HEK293 (cell line): Measurements from ENCODE around the gene FOSB.
A peak's percentile ranks its signal among the peaks of the same experiment; 100 is the strongest.

ENCODE experiments used
- CTCF ChIA-PET: fragments of 350-600 bp; formaldehyde crosslinking; extraction: SDS; loops from one replicate; lab custom pipeline; 2021; ENCODE audit warnings: antibody characterized with exemption; lab: Yijun Ruan, JAX
- POLR2A ChIA-PET: fragments of 300-600 bp; formaldehyde crosslinking; extraction: SDS; loops from one replicate; lab custom pipeline; 2020; ENCODE audit warnings: antibody characterized with exemption, inconsistent platforms; lab: Yijun Ruan, JAX
- H3K27ac ChIP-seq: fragments of 200-500 bp; sonication (Bioruptor generic); 2 replicates; pipeline ENCODE4 v1.5.1; 2014; ENCODE audit warnings: low read depth, low read length, control low read depth, inconsistent platforms; ENCODE audit errors: extremely low read depth
- H3K36me3 ChIP-seq, 2 experiments: fragments of 200-500 bp in 1 of 2; sonication (Bioruptor generic) in 1 of 2; 1 replicate in 1 of 2; 2 replicates in 1 of 2; pipeline ENCODE4 v1.5.1; 2014 to 2017; ENCODE audit warnings: inconsistent platforms in 2 of 2, low read length in 2 of 2; ENCODE audit not compliant: control insufficient read depth in 2 of 2, insufficient read depth in 1 of 2
- H3K4me1 ChIP-seq: fragments of 200-500 bp; sonication (Bioruptor generic); 2 replicates; pipeline ENCODE4 v1.5.1; 2014; ENCODE audit warnings: mild to moderate bottlenecking, low read length, inconsistent platforms; ENCODE audit not compliant: control insufficient read depth, insufficient read depth
- H3K4me3 ChIP-seq: 2 replicates; pipeline ENCODE4 v1.5.1; 2011; ENCODE audit warnings: low read depth, mild to moderate bottlenecking, control low read depth, low read length, moderate library complexity
- H3K9me3 ChIP-seq: fragments of 200-500 bp; sonication (Bioruptor generic); 2 replicates; pipeline ENCODE4 v1.5.1; 2014; ENCODE audit warnings: low read depth, low read length, inconsistent platforms; ENCODE audit not compliant: control insufficient read depth, insufficient read depth
- IKZF3 ChIP-seq: fragments of 450-650 bp; IDR thresholded peaks from 2 replicates; pipeline ENCODE4 v1.5.0; 2018; ENCODE audit warnings: missing biosample characterization, mild to moderate bottlenecking, missing genetic modification characterization, moderate library complexity
- PATZ1 ChIP-seq: fragments of 450-650 bp; formaldehyde crosslinking; IDR thresholded peaks from 2 replicates; pipeline ENCODE4 v1.5.1; 2016; ENCODE audit warnings: missing biosample characterization, missing genetic modification characterization
- SCRT1 ChIP-seq: fragments of 450-650 bp; formaldehyde crosslinking; IDR thresholded peaks from 2 replicates; pipeline ENCODE4 v1.5.1; 2016; ENCODE audit warnings: missing biosample characterization, missing genetic modification characterization, borderline replicate concordance
- SETDB1 ChIP-seq: IDR thresholded peaks from one replicate; pipeline ENCODE4 v1.6.1; 2017; ENCODE audit warnings: mild to moderate bottlenecking, low read length, moderate library complexity, mixed read lengths; ENCODE audit not compliant: insufficient read length
- ZBTB1 ChIP-seq: fragments of 450-650 bp; formaldehyde crosslinking; IDR thresholded peaks from 2 replicates; pipeline ENCODE4 v1.5.1; 2016; ENCODE audit warnings: missing biosample characterization, missing genetic modification characterization
- ZBTB17 ChIP-seq: fragments of 450-650 bp; formaldehyde crosslinking; IDR thresholded peaks from 2 replicates; pipeline ENCODE4 v1.5.1; 2016; ENCODE audit warnings: missing biosample characterization, missing genetic modification characterization
- ZNF10 ChIP-seq: fragments of 450-650 bp; formaldehyde crosslinking; IDR thresholded peaks from 2 replicates; pipeline ENCODE4 v1.5.1; 2017; ENCODE audit warnings: missing biosample characterization, missing genetic modification characterization
- ZNF184 ChIP-seq: fragments of 450-650 bp; IDR thresholded peaks from 2 replicates; pipeline ENCODE4 v1.5.1; 2018; ENCODE audit warnings: missing biosample characterization, mild to moderate bottlenecking, missing genetic modification characterization
- ZNF2 ChIP-seq: fragments of 450-650 bp; formaldehyde crosslinking; IDR thresholded peaks from 2 replicates; pipeline ENCODE4 v1.5.1; 2016; ENCODE audit warnings: missing biosample characterization, missing genetic modification characterization
- ZNF274 ChIP-seq, 2 experiments: fragments of 200-500 bp in 1 of 2; fragments of 450-650 bp in 1 of 2; sonication (Bioruptor generic) in 1 of 2; formaldehyde crosslinking in 1 of 2; IDR thresholded peaks; 2 replicates each; pipeline versions ENCODE4 v1.5.1 to v1.6.1; 2014 to 2016; ENCODE audit warnings: borderline replicate concordance in 1 of 2, inconsistent platforms in 1 of 2, low read length in 1 of 2, missing biosample characterization in 1 of 2, missing genetic modification characterization in 1 of 2
- ZNF324 ChIP-seq: fragments of 450-650 bp; formaldehyde crosslinking; IDR thresholded peaks from 2 replicates; pipeline ENCODE4 v1.5.1; 2016; ENCODE audit warnings: missing biosample characterization, missing genetic modification characterization
- ZNF335 ChIP-seq: fragments of 450-650 bp; formaldehyde crosslinking; conservative IDR thresholded peaks from 2 replicates; pipeline ENCODE4 v1.5.1; 2016; ENCODE audit warnings: missing biosample characterization, missing genetic modification characterization
- ZNF341 ChIP-seq: fragments of 450-650 bp; formaldehyde crosslinking; IDR thresholded peaks from 2 replicates; pipeline ENCODE4; 2016; ENCODE audit warnings: low read depth, missing biosample characterization, missing genetic modification characterization
- ZNF510 ChIP-seq: fragments of 450-650 bp; formaldehyde crosslinking; IDR thresholded peaks from 2 replicates; pipeline ENCODE4 v1.5.1; 2018; ENCODE audit warnings: mild to moderate bottlenecking, missing genetic modification characterization, missing biosample characterization; ENCODE audit not compliant: insufficient replicate concordance
- ZNF560 ChIP-seq: fragments of 450-650 bp; formaldehyde crosslinking; IDR thresholded peaks from 2 replicates; pipeline ENCODE4 v1.5.1; 2017; ENCODE audit warnings: missing biosample characterization, missing genetic modification characterization, borderline replicate concordance
- ZNF600 ChIP-seq: fragments of 450-650 bp; formaldehyde crosslinking; IDR thresholded peaks from 2 replicates; pipeline ENCODE4 v1.5.1; 2016; ENCODE audit warnings: missing biosample characterization, missing genetic modification characterization
- ZNF777 ChIP-seq: fragments of 450-650 bp; formaldehyde crosslinking; IDR thresholded peaks from 2 replicates; pipeline ENCODE4 v1.5.1; 2017; ENCODE audit warnings: missing biosample characterization, missing genetic modification characterization, borderline replicate concordance
- ZNF837 ChIP-seq: fragments of 450-650 bp; formaldehyde crosslinking; IDR thresholded peaks from 2 replicates; pipeline ENCODE4 v1.5.1; 2016; ENCODE audit warnings: missing biosample characterization, missing genetic modification characterization
- ZNF843 ChIP-seq: fragments of 450-650 bp; formaldehyde crosslinking; IDR thresholded peaks from 2 replicates; pipeline ENCODE4 v1.5.1; 2016; ENCODE audit warnings: missing biosample characterization, missing genetic modification characterization
- ZSCAN16 ChIP-seq: fragments of 450-650 bp; formaldehyde crosslinking; IDR thresholded peaks from 2 replicates; pipeline ENCODE4 v1.5.1; 2016; ENCODE audit warnings: missing biosample characterization, missing genetic modification characterization
- TF ChIP-seq, protein P1 (sequence below): fragments of 450-650 bp; IDR thresholded peaks from 2 replicates; pipeline ENCODE4 v1.5.1; 2018; ENCODE audit warnings: missing biosample characterization, mild to moderate bottlenecking, missing genetic modification characterization
- TF ChIP-seq, protein P2 (sequence below): fragments of 450-650 bp; formaldehyde crosslinking; IDR thresholded peaks from 2 replicates; pipeline ENCODE4 v1.5.1; 2016; ENCODE audit warnings: missing biosample characterization, missing genetic modification characterization
- TF ChIP-seq, protein P3 (sequence below): fragments of 450-650 bp; formaldehyde crosslinking; conservative IDR thresholded peaks from 2 replicates; pipeline ENCODE4 v1.5.1; 2016; ENCODE audit warnings: low read depth, missing biosample characterization, missing genetic modification characterization
- TF ChIP-seq, protein P4 (sequence below): fragments of 450-650 bp; formaldehyde crosslinking; IDR thresholded peaks from 2 replicates; pipeline ENCODE4 v1.5.1; 2016; ENCODE audit warnings: missing biosample characterization, missing genetic modification characterization, borderline replicate concordance

Gene FOSB

DNA sequence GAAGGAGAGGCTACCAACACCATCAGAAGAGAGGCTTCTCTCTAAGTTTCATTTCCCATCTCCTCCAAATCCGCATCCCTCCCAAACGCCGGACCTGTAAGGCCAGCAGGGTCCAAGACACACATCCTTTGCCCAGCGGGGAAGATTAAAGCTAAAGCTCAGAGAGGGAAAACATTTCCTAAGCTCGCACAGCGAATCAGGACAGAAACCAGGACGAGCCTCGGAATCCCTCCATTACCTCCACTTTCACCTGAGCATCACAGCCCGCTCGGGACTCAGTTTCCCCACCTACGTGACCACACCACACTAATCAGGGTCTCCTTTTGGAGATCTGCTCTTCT, 711 bp upstream of the FOSB start:
- Histone ChIP-seq H3K4me1 (peaks cover 5% of the 10 kb centered on the region; the same call in 1 of the 2 replicates), H3K27ac (no peak overlapping the region), H3K36me3 (no peaks in the 10 kb centered on the region), H3K9me3 (no peaks in the 10 kb centered on the region), H3K4me3 (peak overlapping the region; percentile 38)
- ChIA-PET CTCF (interaction anchor here (0.6 to 7.6 kb wide), 9 partner anchors 11 to 296 kb away, joined by 3 to 86 read pairs (median 3); partner anchors contain the start of gene GIPR), POLR2A (interaction anchor here (1.0 to 3.1 kb wide), 11 partner anchors 9 to 202 kb away, joined by 3 to 52 read pairs (median 6); no protein-coding TSS in a partner anchor)
- no peak for TF ChIP-seq ZNF843
- TF ChIP-seq ZNF10 (tag by site-specific recombination): peak; percentile 80
- no peak for TF ChIP-seq SETDB1
- TF ChIP-seq ZNF560 (tag by site-specific recombination): no peak
- TF ChIP-seq, protein P1, sequence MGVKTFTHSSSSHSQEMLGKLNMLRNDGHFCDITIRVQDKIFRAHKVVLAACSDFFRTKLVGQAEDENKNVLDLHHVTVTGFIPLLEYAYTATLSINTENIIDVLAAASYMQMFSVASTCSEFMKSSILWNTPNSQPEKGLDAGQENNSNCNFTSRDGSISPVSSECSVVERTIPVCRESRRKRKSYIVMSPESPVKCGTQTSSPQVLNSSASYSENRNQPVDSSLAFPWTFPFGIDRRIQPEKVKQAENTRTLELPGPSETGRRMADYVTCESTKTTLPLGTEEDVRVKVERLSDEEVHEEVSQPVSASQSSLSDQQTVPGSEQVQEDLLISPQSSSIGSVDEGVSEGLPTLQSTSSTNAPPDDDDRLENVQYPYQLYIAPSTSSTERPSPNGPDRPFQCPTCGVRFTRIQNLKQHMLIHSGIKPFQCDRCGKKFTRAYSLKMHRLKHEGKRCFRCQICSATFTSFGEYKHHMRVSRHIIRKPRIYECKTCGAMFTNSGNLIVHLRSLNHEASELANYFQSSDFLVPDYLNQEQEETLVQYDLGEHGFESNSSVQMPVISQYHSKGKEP: no peak
- TF ChIP-seq, protein P2, sequence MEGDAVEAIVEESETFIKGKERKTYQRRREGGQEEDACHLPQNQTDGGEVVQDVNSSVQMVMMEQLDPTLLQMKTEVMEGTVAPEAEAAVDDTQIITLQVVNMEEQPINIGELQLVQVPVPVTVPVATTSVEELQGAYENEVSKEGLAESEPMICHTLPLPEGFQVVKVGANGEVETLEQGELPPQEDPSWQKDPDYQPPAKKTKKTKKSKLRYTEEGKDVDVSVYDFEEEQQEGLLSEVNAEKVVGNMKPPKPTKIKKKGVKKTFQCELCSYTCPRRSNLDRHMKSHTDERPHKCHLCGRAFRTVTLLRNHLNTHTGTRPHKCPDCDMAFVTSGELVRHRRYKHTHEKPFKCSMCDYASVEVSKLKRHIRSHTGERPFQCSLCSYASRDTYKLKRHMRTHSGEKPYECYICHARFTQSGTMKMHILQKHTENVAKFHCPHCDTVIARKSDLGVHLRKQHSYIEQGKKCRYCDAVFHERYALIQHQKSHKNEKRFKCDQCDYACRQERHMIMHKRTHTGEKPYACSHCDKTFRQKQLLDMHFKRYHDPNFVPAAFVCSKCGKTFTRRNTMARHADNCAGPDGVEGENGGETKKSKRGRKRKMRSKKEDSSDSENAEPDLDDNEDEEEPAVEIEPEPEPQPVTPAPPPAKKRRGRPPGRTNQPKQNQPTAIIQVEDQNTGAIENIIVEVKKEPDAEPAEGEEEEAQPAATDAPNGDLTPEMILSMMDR (tag by site-specific recombination): peak; percentile 49
- TF ChIP-seq ZNF510 (tag by site-specific recombination): no peak
- TF ChIP-seq ZNF600 (tag by site-specific recombination): 0 out of 2 replicates have a peak, but pooled peaks have one; percentile 11
- peak; percentile 23; the same call in 1 of the 2 replicates for TF ChIP-seq ZBTB17 (tag by site-specific recombination)
- peak; percentile 85 for TF ChIP-seq ZNF335
- TF ChIP-seq ZNF837 (tag by site-specific recombination): no peak
- TF ChIP-seq SCRT1 (tag by site-specific recombination): no peak
- TF ChIP-seq, protein P3, sequence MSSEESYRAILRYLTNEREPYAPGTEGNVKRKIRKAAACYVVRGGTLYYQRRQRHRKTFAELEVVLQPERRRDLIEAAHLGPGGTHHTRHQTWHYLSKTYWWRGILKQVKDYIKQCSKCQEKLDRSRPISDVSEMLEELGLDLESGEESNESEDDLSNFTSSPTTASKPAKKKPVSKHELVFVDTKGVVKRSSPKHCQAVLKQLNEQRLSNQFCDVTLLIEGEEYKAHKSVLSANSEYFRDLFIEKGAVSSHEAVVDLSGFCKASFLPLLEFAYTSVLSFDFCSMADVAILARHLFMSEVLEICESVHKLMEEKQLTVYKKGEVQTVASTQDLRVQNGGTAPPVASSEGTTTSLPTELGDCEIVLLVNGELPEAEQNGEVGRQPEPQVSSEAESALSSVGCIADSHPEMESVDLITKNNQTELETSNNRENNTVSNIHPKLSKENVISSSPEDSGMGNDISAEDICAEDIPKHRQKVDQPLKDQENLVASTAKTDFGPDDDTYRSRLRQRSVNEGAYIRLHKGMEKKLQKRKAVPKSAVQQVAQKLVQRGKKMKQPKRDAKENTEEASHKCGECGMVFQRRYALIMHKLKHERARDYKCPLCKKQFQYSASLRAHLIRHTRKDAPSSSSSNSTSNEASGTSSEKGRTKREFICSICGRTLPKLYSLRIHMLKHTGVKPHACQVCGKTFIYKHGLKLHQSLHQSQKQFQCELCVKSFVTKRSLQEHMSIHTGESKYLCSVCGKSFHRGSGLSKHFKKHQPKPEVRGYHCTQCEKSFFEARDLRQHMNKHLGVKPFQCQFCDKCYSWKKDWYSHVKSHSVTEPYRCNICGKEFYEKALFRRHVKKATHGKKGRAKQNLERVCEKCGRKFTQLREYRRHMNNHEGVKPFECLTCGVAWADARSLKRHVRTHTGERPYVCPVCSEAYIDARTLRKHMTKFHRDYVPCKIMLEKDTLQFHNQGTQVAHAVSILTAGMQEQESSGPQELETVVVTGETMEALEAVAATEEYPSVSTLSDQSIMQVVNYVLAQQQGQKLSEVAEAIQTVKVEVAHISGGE (tag by site-specific recombination): peak; percentile 41; the same call in 1 of the 2 replicates
- no peak for TF ChIP-seq ZBTB1 (tag by site-specific recombination)
- no peak for TF ChIP-seq ZNF341 (tag by site-specific recombination)
- TF ChIP-seq ZNF2: no peak
- no peak for TF ChIP-seq ZNF324 (tag by site-specific recombination)

DNA sequence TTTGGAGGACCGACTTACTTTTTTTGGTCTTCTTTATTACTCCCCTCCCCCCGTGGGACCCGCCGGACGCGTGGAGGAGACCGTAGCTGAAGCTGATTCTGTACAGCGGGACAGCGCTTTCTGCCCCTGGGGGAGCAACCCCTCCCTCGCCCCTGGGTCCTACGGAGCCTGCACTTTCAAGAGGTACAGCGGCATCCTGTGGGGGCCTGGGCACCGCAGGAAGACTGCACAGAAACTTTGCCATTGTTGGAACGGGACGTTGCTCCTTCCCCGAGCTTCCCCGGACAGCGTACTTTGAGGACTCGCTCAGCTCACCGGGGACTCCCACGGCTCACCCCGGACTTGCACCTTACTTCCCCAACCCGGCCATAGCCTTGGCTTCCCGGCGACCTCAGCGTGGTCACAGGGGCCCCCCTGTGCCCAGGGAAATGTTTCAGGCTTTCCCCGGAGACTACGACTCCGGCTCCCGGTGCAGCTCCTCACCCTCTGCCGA, 409 bp downstream of the FOSB start:
- CTCF ChIA-PET: interaction anchor here (0.5 to 7.6 kb wide), 12 partner anchors 10 to 174 kb away, joined by 3 to 86 read pairs (median 4); no protein-coding TSS in a partner anchor
- H3K36me3 ChIP-seq: no peaks in the 10 kb centered on the region
- no peaks in the 10 kb centered on the region for H3K9me3 ChIP-seq
- no peak overlapping the region for H3K27ac ChIP-seq
- POLR2A ChIA-PET: interaction anchor here (0.6 to 3.1 kb wide), 16 partner anchors 10 to 201 kb away, joined by 3 to 52 read pairs (median 4); no protein-coding TSS in a partner anchor
- peaks cover 5% of the 10 kb centered on the region; the same call in 1 of the 2 replicates for H3K4me1 ChIP-seq
- peak overlapping the region; percentile 65 for H3K4me3 ChIP-seq
- TF ChIP-seq ZSCAN16 (tag by site-specific recombination): no peak
- no peak for TF ChIP-seq ZNF777 (tag by site-specific recombination)
- TF ChIP-seq ZBTB17 (tag by site-specific recombination): no peak
- 0 out of 2 replicates have a peak, but pooled peaks have one; percentile 10 for TF ChIP-seq ZNF184 (tag by site-specific recombination)
- TF ChIP-seq IKZF3 (tag by site-specific recombination): no peak
- TF ChIP-seq PATZ1 (tag by site-specific recombination): peak; percentile 67
- TF ChIP-seq, protein P4, sequence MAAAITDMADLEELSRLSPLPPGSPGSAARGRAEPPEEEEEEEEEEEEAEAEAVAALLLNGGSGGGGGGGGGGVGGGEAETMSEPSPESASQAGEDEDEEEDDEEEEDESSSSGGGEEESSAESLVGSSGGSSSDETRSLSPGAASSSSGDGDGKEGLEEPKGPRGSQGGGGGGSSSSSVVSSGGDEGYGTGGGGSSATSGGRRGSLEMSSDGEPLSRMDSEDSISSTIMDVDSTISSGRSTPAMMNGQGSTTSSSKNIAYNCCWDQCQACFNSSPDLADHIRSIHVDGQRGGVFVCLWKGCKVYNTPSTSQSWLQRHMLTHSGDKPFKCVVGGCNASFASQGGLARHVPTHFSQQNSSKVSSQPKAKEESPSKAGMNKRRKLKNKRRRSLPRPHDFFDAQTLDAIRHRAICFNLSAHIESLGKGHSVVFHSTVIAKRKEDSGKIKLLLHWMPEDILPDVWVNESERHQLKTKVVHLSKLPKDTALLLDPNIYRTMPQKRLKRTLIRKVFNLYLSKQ (tag by site-specific recombination): no peak
- TF ChIP-seq ZNF274 (IDR thresholded peaks at IDR 0.05; ENCODE audit: low read length): no peak
- TF ChIP-seq ZNF274 (tag by site-specific recombination; IDR thresholded peaks at IDR 0.05; ENCODE audit: borderline replicate concordance): no peak
